HCEC 1CT (cell line): ENCODE measurements around the gene ANXA2R.
"Not testable (repeated sequence)": the region's sequence is repeated elsewhere in the genome, so short reads cannot be mapped to it uniquely, and the experiment has no call there.

Experiments used
- DNase-seq: peaks from one replicate; pipeline ENCODE4 v3.0.0-alpha.2; 2017

The ANXA2R gene, protein sequence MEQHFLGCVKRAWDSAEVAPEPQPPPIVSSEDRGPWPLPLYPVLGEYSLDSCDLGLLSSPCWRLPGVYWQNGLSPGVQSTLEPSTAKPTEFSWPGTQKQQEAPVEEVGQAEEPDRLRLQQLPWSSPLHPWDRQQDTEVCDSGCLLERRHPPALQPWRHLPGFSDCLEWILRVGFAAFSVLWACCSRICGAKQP

DNA sequence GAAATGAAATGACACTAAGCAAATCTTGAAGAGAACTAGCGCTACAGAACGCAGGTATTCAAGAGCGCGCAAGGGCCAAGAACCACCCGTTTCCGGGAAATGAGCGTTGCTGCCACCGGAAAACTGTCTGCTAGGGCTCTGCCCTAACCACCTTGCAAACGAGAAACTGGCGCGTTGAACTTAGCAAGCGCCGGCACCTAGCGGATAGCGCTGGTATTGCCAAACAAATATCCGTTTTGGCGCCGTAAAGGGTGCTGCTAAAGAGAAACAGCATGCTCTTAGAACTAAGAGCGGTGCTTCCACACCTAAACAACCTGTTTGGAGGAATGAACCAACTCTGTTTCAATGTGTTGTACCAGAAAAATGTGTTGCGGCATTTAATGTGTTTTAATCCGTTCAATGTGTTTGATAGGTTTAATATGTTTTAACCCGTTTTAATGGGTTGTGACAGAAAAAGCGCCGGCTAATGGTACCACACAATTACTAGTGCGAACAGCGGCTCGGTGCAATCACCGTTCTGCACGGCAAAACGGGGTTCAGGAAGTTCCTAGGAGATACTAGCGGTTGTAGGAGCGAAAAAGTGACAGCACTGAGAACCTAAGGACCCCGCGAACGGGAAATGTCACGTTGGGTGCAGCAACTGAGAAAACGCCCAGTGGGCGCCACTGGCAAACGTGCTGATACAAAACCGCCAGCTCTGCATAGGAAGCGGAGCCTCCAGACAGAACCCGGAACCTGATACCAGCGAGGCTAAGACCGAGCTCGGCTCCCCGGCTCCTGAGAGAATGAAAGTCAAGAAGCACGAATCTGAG, at the start of gene ANXA2R:
Gene ANXA2R (minus strand): TSS at position 33 of the 812 bp plus-strand sequence. CDS start 273 bp downstream, outside the sequence.
- DNase-seq: peak; percentile 93

DNA sequence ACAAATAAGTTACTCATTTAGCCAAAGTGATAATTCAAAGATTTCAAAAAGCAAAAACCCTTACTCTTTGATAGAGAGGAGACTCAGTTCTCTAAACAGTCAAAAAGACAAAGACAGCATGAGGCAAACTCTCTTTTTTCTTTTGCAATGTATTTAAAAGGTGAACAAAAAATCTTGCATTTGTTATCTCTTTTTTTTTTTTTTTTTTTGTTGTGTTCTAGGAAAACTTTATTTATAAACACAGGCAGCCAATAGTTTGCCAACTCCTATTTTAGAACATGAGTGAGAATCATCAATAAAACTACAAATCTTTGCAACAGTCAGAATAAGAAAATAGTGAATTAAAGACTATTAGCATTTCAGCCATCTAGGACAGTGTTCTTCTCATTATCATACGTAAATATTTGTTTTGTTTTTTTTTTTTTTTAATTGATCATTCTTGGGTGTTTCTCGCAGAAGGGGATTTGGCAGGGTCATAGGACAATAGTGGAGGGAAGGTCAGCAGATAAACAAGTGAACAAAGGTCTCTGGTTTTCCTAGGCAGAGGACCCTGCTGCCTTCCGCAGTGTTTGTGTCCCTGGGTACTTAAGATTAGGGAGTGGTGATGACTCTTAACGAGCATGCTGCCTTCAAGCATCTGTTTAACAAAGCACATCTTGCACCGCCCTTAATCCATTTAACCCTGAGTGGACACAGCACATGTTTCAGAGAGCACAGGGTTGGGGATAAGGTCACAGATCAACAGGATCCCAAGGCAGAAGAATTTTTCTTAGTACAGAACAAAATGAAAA, 46.2 kb upstream of the ANXA2R start:
- not testable (repeated sequence) for DNase-seq

DNA sequence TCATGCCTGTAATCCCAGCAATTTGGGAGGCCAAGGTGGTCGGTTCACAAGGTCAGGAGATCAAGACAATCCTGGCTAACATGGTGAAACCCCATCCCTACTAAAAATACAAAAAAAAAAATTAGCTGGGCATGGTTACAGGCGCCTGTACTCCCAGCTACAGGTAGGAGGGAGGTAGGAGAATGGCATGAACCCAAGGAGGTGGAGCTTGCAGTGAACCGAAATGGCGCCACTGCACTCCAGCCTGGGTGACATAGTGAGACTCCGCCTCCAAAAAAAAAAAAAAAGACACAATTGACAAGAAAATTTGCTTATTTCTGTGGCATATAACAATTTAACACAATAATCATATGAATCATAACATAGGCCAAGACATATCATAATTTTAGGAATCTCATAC, 45.3 kb upstream of the ANXA2R start:
- DNase-seq: no peak

DNA sequence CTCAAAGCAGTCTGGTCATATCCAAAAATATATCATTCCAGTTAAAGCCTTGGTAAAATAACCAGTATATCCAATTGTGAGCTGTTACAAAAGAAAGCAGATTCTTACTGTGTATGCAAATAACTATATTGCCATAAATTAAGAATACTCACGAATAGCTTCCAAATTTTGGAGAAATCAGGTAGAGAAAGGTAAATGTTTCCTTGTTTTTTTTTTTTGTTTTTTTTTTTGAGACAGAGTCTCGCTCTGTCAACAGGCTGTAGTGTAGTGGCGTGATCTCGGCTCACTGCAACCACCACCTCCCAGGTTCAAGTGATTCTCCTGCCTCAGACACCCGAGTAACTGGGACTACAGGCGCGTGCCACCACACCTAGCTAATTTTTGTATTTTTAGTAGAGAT, 44.3 kb upstream of the ANXA2R start:
- DNase-seq: not testable (repeated sequence)

DNA sequence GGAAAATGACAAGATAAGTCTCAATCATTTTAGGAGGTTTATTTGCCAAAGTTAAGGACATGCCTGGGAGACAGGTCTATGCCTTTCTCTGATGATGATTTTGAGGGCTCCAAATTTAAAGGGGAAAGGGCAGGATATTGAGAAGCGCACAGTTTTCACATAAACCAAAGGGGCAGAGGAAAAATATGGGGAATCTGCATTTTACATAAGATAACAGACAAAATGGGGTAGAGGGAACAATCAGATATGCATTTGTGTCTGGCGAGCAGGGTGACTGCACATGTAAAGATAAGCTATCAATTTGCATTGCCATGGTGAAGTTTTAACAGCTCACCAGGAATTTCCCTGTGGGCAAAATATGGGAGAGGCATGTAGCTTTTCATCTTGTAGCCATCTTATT, 41.2 kb upstream of the ANXA2R start:
- not testable (repeated sequence) for DNase-seq

DNA sequence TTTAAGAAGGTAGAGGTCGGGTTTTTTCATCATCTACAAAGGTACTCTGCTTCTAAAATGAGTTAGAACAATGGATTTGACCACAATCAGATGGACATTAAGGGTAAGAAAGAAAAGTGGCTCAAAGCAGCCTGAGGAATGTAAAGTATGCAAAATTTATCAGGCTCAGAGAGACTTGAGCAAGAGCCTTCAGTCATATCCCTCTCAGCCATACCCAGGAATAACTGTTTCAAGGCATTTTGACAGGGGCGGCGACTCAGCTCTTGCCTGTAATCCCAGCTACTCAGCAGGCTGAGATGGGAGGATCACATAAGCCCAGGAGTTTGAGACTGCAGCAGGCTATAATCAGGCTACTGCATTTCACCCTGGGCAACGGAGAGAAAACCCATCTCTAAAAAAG, 38.8 kb upstream of the ANXA2R start:
- peak; percentile 78 for DNase-seq

DNA sequence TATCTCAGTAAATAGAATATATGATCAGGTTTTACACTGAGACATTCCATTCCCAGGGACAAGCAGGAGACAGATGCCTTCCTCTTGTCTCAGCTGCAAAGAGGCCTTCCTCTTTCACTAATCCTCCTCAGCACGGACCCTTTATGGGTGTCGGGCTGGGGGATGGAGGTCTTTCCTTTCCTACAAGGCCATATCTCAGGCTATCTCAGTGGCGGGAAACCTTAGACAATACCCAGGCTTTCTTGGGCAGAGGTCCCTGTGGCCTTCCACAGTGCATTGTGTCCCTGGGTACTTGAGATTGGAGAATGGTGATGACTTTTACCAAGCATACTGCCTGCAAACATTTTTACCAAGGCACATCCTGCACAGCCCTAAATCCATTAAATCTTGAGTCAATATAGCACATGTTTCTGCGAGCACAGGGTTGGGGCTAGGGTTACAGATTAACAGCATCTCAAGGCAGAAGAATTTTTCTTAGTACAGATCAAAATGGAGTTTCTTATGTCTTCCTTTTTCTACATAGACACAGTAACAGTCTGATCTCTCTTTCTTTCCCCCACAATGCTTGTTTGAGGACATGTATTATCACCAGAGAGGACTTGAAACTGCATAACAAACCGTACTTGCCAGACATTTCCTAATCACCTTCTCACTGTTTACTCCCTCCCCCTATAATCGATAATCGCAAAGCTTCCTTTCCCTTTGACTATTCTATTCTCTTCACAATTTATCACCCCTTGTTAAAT, 37.5 kb upstream of the ANXA2R start:
- not testable (repeated sequence) for DNase-seq

DNA sequence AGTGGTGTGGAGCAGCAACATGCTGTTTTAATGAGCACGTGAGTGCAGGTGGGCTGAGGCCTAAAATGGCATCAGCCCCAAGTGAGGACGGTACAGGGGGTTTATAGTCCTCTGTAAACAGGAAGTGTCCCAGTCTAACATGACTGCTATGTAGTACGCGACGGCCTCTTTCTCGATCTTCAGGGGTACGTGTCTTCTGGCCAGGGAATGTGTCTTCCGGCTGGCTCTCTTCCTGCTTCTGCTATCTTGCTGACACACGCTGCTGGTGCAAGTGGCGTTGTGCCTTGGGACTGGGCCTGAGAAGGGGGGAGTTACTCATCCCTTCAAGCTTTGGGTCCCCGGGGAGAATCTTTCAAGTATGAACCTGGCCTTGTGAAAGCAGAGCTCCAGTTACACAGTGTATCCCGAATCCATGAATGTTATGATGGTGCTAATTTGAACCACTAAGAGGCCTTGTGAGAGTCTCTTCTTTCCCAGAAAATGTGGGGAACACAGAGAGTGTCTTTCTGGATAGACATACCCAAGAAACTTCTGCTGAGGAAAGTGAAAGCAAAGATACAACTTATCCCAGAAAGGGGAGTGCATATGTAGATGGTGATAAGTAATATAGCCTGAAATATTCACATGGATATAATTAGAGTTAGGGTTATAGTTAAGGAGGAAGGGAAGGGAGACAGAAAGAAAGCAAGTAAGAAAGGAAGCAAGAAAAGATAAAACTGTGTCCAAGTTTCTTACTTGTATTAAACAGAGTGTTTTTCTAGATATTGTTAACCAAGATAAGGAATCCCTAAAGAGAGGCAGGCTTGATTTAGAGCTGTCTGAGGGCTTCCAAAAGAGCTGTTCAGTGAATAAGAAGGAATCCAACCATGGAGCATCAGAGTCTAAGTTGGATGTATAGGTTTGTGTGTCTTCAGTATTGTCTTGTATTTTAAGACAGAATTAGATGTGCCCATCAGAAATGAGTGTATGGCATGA, 35.5 kb upstream of the ANXA2R start:
- no peak for DNase-seq

DNA sequence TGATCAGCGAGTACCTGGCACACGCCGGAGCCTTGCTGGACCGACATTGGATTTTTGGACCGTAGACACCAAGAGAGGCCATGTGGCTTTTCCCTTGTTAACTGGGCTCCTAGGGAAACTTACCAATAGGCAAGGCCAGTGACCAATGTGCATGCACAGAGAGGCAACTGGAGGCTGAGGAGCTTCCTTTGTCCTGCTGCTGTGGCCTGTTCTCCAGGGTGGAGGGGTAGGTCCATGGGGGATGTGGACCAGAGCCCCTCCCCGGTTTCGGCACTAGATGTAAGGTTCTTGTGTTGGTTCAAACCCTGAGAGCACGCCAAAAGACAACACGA, 34.8 kb upstream of the ANXA2R start:
- DNase-seq: no peak

DNA sequence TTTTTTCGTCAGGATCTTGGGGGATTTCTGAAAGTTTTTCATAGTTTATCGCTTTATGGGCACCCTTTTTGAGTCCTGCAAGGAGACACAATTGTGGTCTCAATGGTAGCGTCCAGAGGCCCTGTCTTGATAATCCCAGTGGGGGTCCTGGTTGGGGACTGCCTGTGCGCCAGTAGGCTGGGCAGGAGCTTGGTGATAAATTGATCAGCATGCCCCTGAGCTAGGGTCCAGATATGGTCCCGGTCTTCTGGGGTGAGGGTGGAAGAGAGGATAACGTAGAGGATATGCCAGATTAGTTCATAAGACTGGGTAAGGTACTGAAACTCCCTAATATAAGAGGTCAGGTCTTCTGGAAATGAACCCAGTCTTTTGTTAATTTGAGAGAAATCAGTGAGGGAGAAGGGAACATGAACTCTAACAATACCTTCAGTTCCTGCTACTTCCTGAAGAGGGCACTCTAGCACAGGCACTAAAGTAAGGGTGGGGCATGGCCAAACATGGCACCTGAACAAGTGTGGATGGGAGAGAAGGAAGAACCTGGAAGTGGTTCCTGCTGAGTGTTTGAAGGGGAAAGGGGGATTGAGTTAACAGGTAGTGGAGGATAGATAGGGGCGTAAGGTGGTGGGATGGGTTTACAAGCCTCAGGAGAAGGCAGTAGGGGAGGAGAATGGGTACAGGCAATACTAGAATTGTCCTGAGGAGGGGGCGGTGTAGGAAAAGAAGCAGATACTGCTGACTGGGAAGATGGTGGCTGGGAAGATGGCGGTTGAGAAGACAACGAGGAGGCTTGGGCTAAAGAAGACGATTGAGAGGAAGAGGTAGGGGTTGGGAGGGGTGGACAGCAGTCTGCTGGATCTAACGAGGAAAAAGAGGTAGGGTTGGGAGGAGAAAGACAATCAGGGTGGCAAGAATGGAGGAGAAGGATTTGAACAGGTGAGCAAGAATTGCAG, 33.8 kb upstream of the ANXA2R start:
- DNase-seq: peak; percentile 43

DNA sequence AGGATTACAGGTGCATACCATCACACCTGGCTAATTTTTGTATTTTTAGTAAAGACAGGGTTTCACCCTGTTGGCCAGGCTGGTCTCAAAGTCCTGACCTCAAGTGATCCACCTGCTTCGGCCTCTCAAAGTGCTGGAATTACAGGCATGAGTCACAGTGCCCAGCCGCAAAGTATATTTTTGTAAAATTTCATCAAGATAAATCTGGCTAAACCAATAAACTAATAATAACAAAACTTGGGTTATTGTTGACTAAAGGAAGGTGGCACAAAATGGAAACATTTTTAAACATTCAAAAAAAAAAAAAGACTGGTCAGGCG, 29.2 kb upstream of the ANXA2R start:
- DNase-seq: not testable (repeated sequence)

DNA sequence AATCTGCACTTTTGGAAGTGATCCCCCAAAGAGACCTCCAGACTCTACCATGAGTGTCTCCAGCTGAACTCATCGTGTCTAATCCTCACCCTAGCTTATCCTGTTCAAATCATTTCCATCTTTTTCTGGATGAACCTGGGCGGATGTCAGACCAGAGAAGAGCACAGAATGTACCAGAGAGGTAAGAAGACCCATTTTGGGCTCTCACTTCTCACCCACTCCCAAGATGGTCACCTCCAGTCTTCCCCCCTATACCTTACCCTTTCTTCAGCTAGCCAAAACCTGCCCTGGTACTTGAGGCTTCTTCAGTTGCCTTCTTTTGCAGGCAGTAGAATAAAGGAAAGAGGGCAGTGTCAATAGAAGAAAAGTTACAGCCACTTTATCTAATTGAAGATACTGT, 27.9 kb upstream of the ANXA2R start:
- DNase-seq: no peak

DNA sequence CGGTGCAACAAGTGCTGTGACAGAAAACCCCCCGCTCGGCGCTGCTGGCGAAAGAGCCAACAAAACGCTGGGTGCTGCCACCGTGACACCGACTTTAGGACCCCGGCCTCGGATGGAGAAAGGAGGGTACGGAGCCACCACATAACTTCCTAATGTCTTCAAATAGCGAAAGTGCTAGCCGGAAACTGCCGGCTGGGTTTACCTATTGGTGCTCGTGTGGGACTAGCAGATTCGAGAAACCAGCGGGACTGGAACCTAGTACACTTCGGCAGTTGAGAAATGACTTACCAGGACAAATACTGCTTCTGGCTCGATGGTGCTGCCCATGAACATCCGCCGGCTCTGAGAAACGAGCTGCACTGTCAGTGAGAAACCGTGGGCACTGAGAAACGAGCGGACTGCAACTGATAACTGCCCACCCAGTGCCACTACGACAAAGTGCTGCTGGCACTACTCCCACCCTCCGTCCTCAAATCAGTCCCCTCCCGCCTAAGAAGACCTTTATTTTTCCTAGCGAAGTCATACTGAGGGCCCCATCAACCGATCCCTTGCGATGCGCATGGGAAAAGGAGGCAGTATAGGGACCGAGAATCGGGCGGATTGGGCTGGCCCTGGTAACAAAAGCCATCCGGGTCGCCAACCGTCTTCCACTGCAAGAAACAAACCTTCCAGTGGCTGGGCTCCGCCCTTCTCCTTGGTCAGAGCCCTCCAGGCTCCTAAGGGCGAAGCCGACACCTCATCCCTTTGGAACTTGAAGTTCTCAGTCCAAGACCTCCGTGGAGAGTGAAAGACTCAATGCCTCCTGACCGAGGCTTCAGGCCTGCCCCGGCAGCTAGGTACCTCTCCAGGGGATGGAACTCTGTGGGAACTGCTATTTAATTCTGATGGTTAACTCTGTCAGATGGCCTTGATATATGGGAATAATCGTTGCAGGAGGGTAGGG, 27.0 kb upstream of the ANXA2R start:
- peak; percentile 88 for DNase-seq

DNA sequence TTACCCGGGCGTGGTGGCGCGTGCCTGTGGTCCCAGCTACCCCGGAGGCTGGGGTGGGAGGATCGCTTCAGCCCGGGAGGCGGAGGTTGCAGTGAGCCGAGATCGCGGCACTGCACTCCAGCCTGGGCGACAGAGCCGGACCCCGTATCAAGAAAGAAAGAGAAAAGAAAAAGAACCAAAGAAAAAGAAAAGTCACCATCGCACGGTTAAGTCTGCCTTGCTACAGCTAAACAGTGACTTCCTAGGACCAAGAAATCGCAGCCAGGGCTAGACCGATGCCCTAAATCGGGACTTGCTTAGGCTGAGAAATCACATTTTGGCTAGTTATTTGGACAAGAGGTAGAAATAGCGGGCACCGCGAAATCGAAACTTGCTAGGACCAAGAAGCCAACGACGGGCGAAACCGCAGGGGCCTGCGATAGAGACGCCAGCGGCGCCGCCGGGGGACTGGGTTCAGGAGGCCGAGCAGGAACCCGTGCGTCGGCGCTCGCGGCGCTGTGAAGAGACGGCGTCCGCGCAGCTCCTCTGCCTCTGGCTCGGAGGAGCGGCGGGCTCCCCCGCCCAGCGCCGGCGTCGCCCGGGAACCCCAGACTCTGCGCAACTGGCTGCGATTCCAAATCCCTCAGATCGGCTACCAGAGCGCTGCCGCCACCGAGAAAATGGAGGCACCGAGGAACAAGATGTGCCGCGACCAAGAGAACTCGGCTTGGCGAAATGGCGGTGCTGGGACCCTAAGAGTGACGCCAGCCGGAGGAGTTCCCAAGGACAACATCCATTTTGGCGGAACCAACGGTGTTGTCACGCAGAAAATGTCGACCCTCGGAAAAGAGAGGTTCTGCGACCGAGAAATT, 26.1 kb upstream of the ANXA2R start:
- peak; percentile 75 for DNase-seq

DNA sequence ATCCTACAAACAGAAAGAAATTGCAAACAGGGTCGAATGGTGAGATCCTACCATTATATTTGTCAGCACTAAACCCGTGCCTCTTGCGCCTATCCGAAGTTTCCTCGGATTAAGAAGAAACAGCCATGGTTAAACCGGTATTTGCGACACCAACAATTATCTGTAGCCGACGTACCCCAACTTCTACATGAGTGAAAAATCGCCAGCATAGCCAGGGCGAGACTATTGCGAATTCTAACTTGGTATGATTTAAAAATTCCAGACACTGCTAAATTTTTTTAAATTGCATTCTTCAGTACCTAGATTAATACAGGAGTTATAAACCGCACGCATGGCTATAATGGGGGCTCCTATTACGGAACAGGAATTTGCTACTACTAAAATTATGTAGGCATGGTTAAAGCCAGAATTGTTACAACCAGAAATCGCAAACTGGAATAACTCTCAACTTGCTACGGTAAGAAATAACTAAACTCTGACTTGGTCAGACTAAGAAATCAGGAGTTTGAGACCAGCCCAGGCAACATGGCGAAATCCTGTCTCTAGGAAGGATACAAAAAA, 25.3 kb upstream of the ANXA2R start:
- DNase-seq: peak; percentile 57

DNA sequence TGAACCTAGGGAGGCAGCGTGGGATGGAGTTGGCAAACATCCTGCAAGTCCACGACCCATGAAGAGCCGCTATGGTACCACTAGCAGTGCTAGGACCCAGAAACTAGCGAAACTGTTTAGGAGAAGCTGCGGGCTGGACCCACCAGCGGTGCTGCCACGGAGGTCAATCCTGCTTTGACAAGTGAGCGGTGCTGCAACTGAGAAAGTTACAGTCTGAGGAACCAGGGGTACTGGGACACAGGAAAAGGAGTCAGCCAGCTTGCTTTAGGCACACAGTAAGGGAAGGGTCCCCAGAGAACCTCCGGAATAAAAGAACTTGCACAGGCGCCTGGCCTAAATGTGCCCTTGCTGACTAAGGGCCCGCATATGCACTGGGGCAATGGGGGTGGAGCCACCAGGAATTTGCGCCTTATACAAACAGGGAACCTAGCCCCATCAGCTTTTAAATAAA, 23.6 kb upstream of the ANXA2R start:
- no peak for DNase-seq

DNA sequence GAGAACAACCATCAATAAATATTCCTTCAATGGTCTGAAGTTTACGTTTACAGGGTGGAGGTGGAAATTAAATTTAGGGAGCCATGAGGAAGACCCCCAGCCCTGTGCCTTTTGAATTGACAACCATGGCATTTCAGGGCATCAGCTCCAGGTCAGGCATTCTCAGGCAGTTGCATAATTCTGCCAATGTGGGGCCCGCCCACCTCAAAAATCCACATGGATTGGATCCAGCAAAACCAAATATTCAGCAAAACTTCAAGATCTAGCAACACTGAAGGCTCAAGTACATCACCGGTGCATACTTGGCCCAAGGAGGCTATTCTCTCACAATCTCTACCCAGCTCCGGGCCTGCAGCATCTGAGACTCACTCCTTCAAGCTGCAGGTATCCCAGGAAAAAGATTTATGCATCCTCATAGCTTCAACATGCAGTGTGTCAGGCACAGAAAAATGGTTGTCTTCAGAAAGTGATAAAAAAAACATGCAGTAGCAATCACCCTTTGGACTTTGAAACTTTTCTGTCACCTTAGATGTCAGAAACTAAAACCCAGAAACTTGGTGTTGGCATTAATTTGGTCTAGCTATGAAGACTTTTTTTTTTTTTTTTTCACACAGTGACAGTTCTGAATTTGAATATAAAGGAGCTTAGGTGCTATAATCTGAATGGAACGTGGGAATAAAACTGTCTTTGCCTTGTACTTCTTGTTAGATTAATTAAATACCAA, 21.4 kb upstream of the ANXA2R start:
- DNase-seq: no peak
